Measurements from ENCODE around the gene SHPK. TPM values are rescaled to one million over a fixed set of nuclear protein-coding genes. Genes with fewer than 3 reads are reported as not detected.

The SHPK gene
- total RNA-seq, 1 donor from 2014 or later: 21.8 TPM

DNA sequence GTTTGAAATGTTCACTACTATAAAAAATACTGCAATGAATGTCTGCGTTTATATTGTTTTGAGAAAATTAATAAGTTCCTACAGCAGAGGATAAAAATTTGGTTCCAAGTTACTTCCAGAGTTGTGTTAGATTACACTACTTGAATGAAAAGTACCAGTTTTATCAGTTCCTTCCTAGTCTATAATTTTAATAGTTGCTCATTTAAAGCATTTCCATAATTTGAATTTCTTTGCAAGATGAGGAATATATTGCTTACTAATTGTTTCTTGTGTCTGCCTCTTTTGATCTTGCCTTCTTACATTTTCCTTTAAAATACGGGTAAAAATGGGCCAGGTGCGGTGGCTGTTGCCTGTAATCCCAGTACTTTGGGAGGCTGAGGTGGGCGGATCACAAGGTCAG lies 36.5 kb upstream of the SHPK start:
- no peak overlapping the region for H3K27ac Mint-ChIP-seq (ENCODE audit: unreplicated experiment)
- H3K4me1 Mint-ChIP-seq: peaks cover 19% of the 10 kb centered on the region
- peak overlapping the region; percentile 59 for H3K4me3 Mint-ChIP-seq
- no peaks in the 10 kb centered on the region for H3K36me3 Mint-ChIP-seq (ENCODE audit: low read depth)
- no peaks in the 10 kb centered on the region for H3K27me3 Mint-ChIP-seq (ENCODE audit: low read depth)
- TF ChIP-seq, protein P1, sequence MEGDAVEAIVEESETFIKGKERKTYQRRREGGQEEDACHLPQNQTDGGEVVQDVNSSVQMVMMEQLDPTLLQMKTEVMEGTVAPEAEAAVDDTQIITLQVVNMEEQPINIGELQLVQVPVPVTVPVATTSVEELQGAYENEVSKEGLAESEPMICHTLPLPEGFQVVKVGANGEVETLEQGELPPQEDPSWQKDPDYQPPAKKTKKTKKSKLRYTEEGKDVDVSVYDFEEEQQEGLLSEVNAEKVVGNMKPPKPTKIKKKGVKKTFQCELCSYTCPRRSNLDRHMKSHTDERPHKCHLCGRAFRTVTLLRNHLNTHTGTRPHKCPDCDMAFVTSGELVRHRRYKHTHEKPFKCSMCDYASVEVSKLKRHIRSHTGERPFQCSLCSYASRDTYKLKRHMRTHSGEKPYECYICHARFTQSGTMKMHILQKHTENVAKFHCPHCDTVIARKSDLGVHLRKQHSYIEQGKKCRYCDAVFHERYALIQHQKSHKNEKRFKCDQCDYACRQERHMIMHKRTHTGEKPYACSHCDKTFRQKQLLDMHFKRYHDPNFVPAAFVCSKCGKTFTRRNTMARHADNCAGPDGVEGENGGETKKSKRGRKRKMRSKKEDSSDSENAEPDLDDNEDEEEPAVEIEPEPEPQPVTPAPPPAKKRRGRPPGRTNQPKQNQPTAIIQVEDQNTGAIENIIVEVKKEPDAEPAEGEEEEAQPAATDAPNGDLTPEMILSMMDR (conservative IDR thresholded peaks at IDR 0.05): no peak
- no peak for DNase-seq (ENCODE audit: low read depth, low spot score)
- H3K9me3 Mint-ChIP-seq: no peaks in the 10 kb centered on the region

GRCh38 chr17:3669548-3669947 lies 33.5 kb upstream of the SHPK start:
- TF ChIP-seq, protein P1 (conservative IDR thresholded peaks at IDR 0.05): no peak
- no peaks in the 10 kb centered on the region for H3K27me3 Mint-ChIP-seq (ENCODE audit: low read depth)
- peak overlapping the region; percentile 92 for H3K27ac Mint-ChIP-seq (ENCODE audit: unreplicated experiment)
- H3K4me3 Mint-ChIP-seq: peak overlapping the region; percentile 95
- H3K4me1 Mint-ChIP-seq: peaks cover 33% of the 10 kb centered on the region
- H3K9me3 Mint-ChIP-seq: no peaks in the 10 kb centered on the region
- no peak for DNase-seq (ENCODE audit: low read depth, low spot score)
- no peaks in the 10 kb centered on the region for H3K36me3 Mint-ChIP-seq (ENCODE audit: low read depth)

- Mint-ChIP-seq H3K9me3 (no peaks in the 10 kb centered on the region), H3K36me3 (ENCODE audit: low read depth) (no peaks in the 10 kb centered on the region), H3K4me3 (peak overlapping the region; percentile 95), H3K4me1 (peaks cover 29% of the 10 kb centered on the region), H3K27ac (ENCODE audit: unreplicated experiment) (peak overlapping the region; percentile 92), H3K27me3 (ENCODE audit: low read depth) (no peaks in the 10 kb centered on the region)
- no peak for DNase-seq (ENCODE audit: low read depth, low spot score)
- TF ChIP-seq, protein P1 (conservative IDR thresholded peaks at IDR 0.05): no peak
These were observed 33.0 kb upstream of the SHPK start for GRCh38 chr17:3669085-3669347.

GRCh38 chr17:3668279-3669084 lies 32.4 kb upstream of the SHPK start, which contains the start of the genes EMC6 and TAX1BP3:
TSS of gene EMC6 (plus strand) at chr17:3668812. CDS start at chr17:3669147, 335 bp downstream.
TSS of gene TAX1BP3 (minus strand) at chr17:3668578. CDS start at chr17:3668526, 52 bp downstream.
- Mint-ChIP-seq H3K9me3 (no peaks in the 10 kb centered on the region), H3K27ac (ENCODE audit: unreplicated experiment) (peak within 1 kb of the TSS; percentile 96), H3K27me3 (ENCODE audit: low read depth) (no peaks in the 10 kb centered on the region), H3K36me3 (ENCODE audit: low read depth) (no peaks in the 10 kb centered on the region), H3K4me1 (peaks cover 29% of the 10 kb centered on the region), H3K4me3 (peak within 1 kb of the TSS; percentile 95)
- TF ChIP-seq, protein P1 (conservative IDR thresholded peaks at IDR 0.05): no peak
- DNase-seq (ENCODE audit: low read depth, low spot score): peak; percentile 100

DNA sequence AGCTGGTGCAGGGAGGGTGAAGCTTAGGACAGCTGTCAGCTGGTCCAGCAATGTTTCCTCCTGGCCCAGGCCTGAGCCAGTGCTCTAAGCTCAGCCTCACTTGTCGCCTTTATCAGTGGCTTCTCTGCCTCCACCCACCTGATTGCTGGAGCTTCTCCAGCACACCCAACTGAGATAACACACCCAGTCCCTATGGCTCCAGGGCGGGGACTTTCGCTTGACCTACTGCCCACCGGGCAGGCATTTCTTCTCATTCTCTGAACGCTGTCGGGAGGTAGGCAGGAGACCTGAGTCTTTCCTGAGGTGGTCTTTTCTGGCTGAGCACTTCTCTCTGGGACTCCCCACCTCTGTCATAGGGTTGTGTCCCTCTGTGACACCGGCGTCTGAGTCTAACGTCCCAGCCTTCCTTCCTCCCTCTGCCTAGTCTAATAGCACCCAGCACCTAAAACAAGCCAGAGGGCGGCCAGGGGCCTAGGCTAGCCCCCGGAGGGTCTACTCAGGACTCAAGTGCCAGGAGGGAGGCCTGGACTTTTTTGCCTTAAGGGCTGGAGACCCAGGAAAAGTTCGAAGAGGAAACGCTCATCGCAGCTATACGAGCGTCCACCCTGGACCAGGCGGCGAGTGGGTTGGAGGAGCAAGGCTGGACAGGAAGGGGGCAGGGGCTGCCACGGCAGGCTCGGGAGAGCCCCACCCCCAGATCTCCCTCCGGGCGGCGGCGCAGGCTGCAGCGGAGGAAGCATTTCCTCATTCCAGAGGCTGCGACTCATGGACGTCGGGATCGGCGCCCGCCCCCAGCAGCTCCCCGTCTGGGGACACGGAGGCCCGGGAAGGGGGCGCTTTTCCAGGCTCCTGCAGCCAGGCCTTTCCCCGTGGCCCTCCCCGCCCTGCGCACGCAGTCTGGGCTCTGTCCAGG lies 31.6 kb upstream of the SHPK start:
- peaks cover 32% of the 10 kb centered on the region for H3K4me1 Mint-ChIP-seq
- H3K9me3 Mint-ChIP-seq: no peaks in the 10 kb centered on the region
- TF ChIP-seq, protein P1 (conservative IDR thresholded peaks at IDR 0.05): no peak
- peak; percentile 62 for DNase-seq (ENCODE audit: low read depth, low spot score)
- no peaks in the 10 kb centered on the region for H3K27me3 Mint-ChIP-seq (ENCODE audit: low read depth)
- peak overlapping the region; percentile 95 for H3K4me3 Mint-ChIP-seq
- no peaks in the 10 kb centered on the region for H3K36me3 Mint-ChIP-seq (ENCODE audit: low read depth)
- peak overlapping the region; percentile 88 for H3K27ac Mint-ChIP-seq (ENCODE audit: unreplicated experiment)

Data from neural crest cell (in vitro differentiated cells).